A549 (cell line): ENCODE results near the gene TMPRSS5.

Source experiments
- BHLHE40 ChIP-seq: IDR thresholded peaks from 2 replicates; pipeline ENCODE4 v1.6.1; 2012; ENCODE audit warnings: low read depth, low read length, inconsistent platforms
- CTCF ChIP-seq: fragments of >200 bp; sonication (Bioruptor Twin); formaldehyde crosslinking; IDR thresholded peaks from 3 replicates; pipeline ENCODE4 v1.5.1; 2016
- EHMT2 ChIP-seq: fragments of 200-600 bp; sonication (generic); IDR thresholded peaks from 2 replicates; pipeline ENCODE4 v1.6.1; 2016; ENCODE audit warnings: antibody characterized with exemption, low read depth, mild to moderate bottlenecking, moderate library complexity
- ELK1 ChIP-seq: fragments of 150-350 bp; IDR thresholded peaks from 2 replicates; pipeline ENCODE4 v1.6.1; 2014; ENCODE audit warnings: low read depth, mild to moderate bottlenecking, low read length
- ESRRA ChIP-seq: fragments of 150-350 bp; IDR thresholded peaks from 2 replicates; pipeline ENCODE4 v1.6.1; 2014; ENCODE audit warnings: mild to moderate bottlenecking, low read length, borderline replicate concordance
- JUN ChIP-seq, 2 experiments: fragments of >200 bp; sonication (Bioruptor Twin); formaldehyde crosslinking; IDR thresholded peaks; 2 replicates in 1 of 2; 3 replicates in 1 of 2; pipeline ENCODE4 v1.6.1; 2016 to 2017
- KDM1A ChIP-seq: fragments of 200-600 bp; sonication (generic); IDR thresholded peaks from 2 replicates; pipeline ENCODE4 v1.6.1; 2016; ENCODE audit warnings: low read depth, mild to moderate bottlenecking
- MAFK ChIP-seq: fragments of 450-650 bp; IDR thresholded peaks from 2 replicates; pipeline ENCODE4 v1.6.1; 2014; ENCODE audit not compliant: partially characterized antibody
- MAX ChIP-seq: IDR thresholded peaks from 2 replicates; pipeline ENCODE4 v1.6.1; 2012
- POLR2A ChIP-seq: IDR thresholded peaks from 2 replicates; pipeline ENCODE4 v1.6.1; 2012; ENCODE audit warnings: mild to moderate bottlenecking, low read length
- SMC3 ChIP-seq: fragments of >200 bp; sonication (Bioruptor Twin); formaldehyde crosslinking; IDR thresholded peaks from 3 replicates; pipeline ENCODE4 v1.6.1; 2018; ENCODE audit warnings: inconsistent platforms
- USF2 ChIP-seq: fragments of 450-650 bp; IDR thresholded peaks from 2 replicates; pipeline ENCODE4 v1.6.1; 2014; ENCODE audit warnings: antibody characterized with exemption

GRCh38 chr11:113705871-113706655 lies at the start of gene TMPRSS5:
- TF ChIP-seq CTCF, result no peak
- no peak for TF ChIP-seq POLR2A
- TF ChIP-seq ELK1, result no peak
- no peak for TF ChIP-seq EHMT2
- TF ChIP-seq KDM1A, result no peak
- TF ChIP-seq SMC3, result no peak
- no peak for TF ChIP-seq MAX
- no peak for TF ChIP-seq MAFK
- TF ChIP-seq USF2, result no peak
- TF ChIP-seq BHLHE40, result no peak
- no peak for TF ChIP-seq JUN (IDR thresholded peaks at IDR 0.05)
- no peak for TF ChIP-seq ESRRA
